ENCODE measurements around the gene NSF. TPM values are rescaled to one million over a fixed set of nuclear protein-coding genes. Genes with fewer than 3 reads are reported as not detected.

NSF gene
- total and polyA plus RNA-seq, 10 of the 15 experiments (the other 5 are each of a cell fraction or from before 2014, with no cell fraction given) = 6.8 to 25.6 (median 16.8) TPM

GRCh38 chr17:46788300-46788699 is 197.8 kb downstream of the NSF start:
- Histone ChIP-seq H3K27me3 (replicated peaks in 1 of 2; ENCODE audit: control insufficient read depth in 2 of 2, insufficient read depth in 2 of 2, low read length in 1 of 2) (no peaks in the 10 kb centered on the region; a peak in 1 of 4 replicates), H2AFZ (ENCODE audit: control insufficient read depth, low read depth, low read length) (no peak overlapping the region), H3K9me3 (replicated peaks; ENCODE audit: control insufficient read depth, insufficient read depth, low read length) (no peaks in the 10 kb centered on the region; the same call in 2 of the 3 replicates), H3K79me2 (ENCODE audit: control insufficient read depth, insufficient read depth, low read length) (no peaks in the 10 kb centered on the region), H3K4me1 (ENCODE audit: control insufficient read depth, insufficient read depth, low read length) (no peaks in the 10 kb centered on the region), H3K4me2 (ENCODE audit: control insufficient read depth, insufficient read depth) (no peak overlapping the region), H3K9ac (ENCODE audit: control insufficient read depth, insufficient read depth, low read length) (no peak overlapping the region), H3K27ac (ENCODE audit: control insufficient read depth, insufficient read depth) (no peak overlapping the region), H3K4me3 (no peak overlapping the region), H4K20me1 (ENCODE audit: control insufficient read depth, insufficient read depth) (no peaks in the 10 kb centered on the region), H3K36me3 (ENCODE audit: control insufficient read depth in 2 of 2, insufficient read depth in 2 of 2, low read length in 1 of 2) (no peaks in the 10 kb centered on the region)
- ChIA-PET RAD21 (ENCODE audit: unreplicated experiment) (no interaction called here), SMC1A (ENCODE audit: uncharacterized antibody, unreplicated experiment) (no interaction called here), CTCF (no interaction called here), POLR2A (no interaction called here)
- intact Hi-C loops (cut with micrococcal nuclease; ENCODE audit: unreplicated experiment) (no loop called here), in situ Hi-C loops (cut with MboI) (no loop called here)
- no peak for ATAC-seq
- BruUV-seq (replicated peaks) = no TSS peak
- no peak for FAIRE-seq
- no peak for DNase-seq (ENCODE audit: low read depth, low spot score)
- 14% methylated on average over 5 of the region's 5 CpGs for WGBS (ENCODE audit: insufficient coverage, insufficient replicate concordance, low lambda C conversion rate, missing lambda C conversion rate)
- no peak for TF ChIP-seq MYB (IDR thresholded peaks at IDR 0.05; ENCODE audit: borderline replicate concordance, low read depth, low read length)
- no peak for TF ChIP-seq CEBPZ (IDR thresholded peaks at IDR 0.05; ENCODE audit: low read depth, low read length)
- TF ChIP-seq E2F8 (IDR thresholded peaks at IDR 0.05; ENCODE audit: low read depth, partially characterized antibody) = no peak
- no peak for TF ChIP-seq CREB1 (IDR thresholded peaks at IDR 0.05; ENCODE audit: low read depth)
- no peak for TF ChIP-seq RELA (IDR thresholded peaks at IDR 0.05; ENCODE audit: borderline replicate concordance, partially characterized antibody)
- TF ChIP-seq PBX3 (IDR thresholded peaks at IDR 0.05; ENCODE audit: insufficient replicate concordance, low read depth, low read length) = no peak
- no peak for TF ChIP-seq RUNX3 (IDR thresholded peaks at IDR 0.05; ENCODE audit: low read length)
- no peak for TF ChIP-seq POU2F2 (IDR thresholded peaks at IDR 0.05; ENCODE audit: borderline replicate concordance, low read depth, low read length)
- TF ChIP-seq RBBP5 (conservative IDR thresholded peaks at IDR 0.05) = no peak
- TF ChIP-seq PML (IDR thresholded peaks at IDR 0.05; ENCODE audit: low read length) = no peak
- TF ChIP-seq IKZF1 (conservative IDR thresholded peaks at IDR 0.05) = no peak
- no peak for TF ChIP-seq HDGF (IDR thresholded peaks at IDR 0.05)
- no peak for TF ChIP-seq MTA2 (IDR thresholded peaks at IDR 0.05; ENCODE audit: low read depth)
- TF ChIP-seq BACH1 (IDR thresholded peaks at IDR 0.05; ENCODE audit: borderline replicate concordance) = no peak
- TF ChIP-seq EED (IDR thresholded peaks at IDR 0.05; ENCODE audit: low read depth) = no peak
- TF ChIP-seq FOXK2 (IDR thresholded peaks at IDR 0.05) = no peak
- no peak for TF ChIP-seq MXI1 (IDR thresholded peaks at IDR 0.05; ENCODE audit: low read depth, low read length)

All from GM12878 (cell line).